Endodermal cell (in vitro differentiated cells): ENCODE results near the gene FAT2. TPM values are rescaled to one million over a fixed set of nuclear protein-coding genes. Genes with fewer than 3 reads are reported as not detected.

ENCODE experiments used
- DNase-seq: peaks from one replicate; pipeline ENCODE4 v3.0.0-alpha.2; 2017
- H3K27ac ChIP-seq: 2 replicates; pipeline ENCODE4 v1.5.1; 2013; ENCODE audit warnings: mild to moderate bottlenecking, low read depth, low read length, moderate library complexity
- H3K27me3 ChIP-seq: 2 replicates; pipeline ENCODE4 v1.6.1; 2013; ENCODE audit warnings: mild to moderate bottlenecking, low read length, moderate library complexity; ENCODE audit not compliant: insufficient read depth, control insufficient read depth, poor library complexity, severe bottlenecking
- H3K36me3 ChIP-seq: 2 replicates; pipeline ENCODE4 v1.7.0; 2013; ENCODE audit warnings: mild to moderate bottlenecking, low read length, moderate library complexity; ENCODE audit not compliant: control insufficient read depth, insufficient read depth
- H3K4me1 ChIP-seq: one replicate; pipeline ENCODE4 v1.7.0; 2013; ENCODE audit warnings: low read length; ENCODE audit not compliant: control insufficient read depth, insufficient read depth
- H3K4me3 ChIP-seq: 2 replicates; pipeline ENCODE4 v1.5.1; 2013; ENCODE audit warnings: mild to moderate bottlenecking, low read length, moderate library complexity
- H3K9ac ChIP-seq: 2 replicates; pipeline ENCODE4 v1.6.1; 2013; ENCODE audit warnings: mild to moderate bottlenecking, low read length, moderate library complexity; ENCODE audit not compliant: poor library complexity, severe bottlenecking; ENCODE audit errors: extremely low read depth
- H3K9me3 ChIP-seq: 2 replicates; pipeline ENCODE4 v1.6.1; 2013; ENCODE audit warnings: mild to moderate bottlenecking, low read length, moderate library complexity; ENCODE audit not compliant: control insufficient read depth
- H3K27ac Mint-ChIP-seq: 2 replicates; pipeline ENCODE4 v1.8.0; 2020; ENCODE audit warnings: mixed read lengths
- H3K27me3 Mint-ChIP-seq: 2 replicates; pipeline ENCODE4 v1.8.0; 2021; ENCODE audit warnings: mild to moderate bottlenecking, mixed read lengths; ENCODE audit not compliant: insufficient read depth
- H3K36me3 Mint-ChIP-seq: 2 replicates; pipeline ENCODE4 v1.8.0; 2020; ENCODE audit warnings: low read depth, mixed read lengths
- H3K4me1 Mint-ChIP-seq: 2 replicates; pipeline ENCODE4 v1.8.0; 2020; ENCODE audit warnings: mixed read lengths
- H3K4me3 Mint-ChIP-seq: 2 replicates; pipeline ENCODE4 v1.8.0; 2020; ENCODE audit warnings: mild to moderate bottlenecking, moderate library complexity, mixed read lengths
- H3K9me3 Mint-ChIP-seq: 2 replicates; pipeline ENCODE4 v1.8.0; 2020; ENCODE audit warnings: mild to moderate bottlenecking, mixed read lengths
- CTCF ChIP-seq: fragments of 200-600 bp; sonication (generic); conservative IDR thresholded peaks from 2 replicates; pipeline ENCODE4 v1.5.0; 2021; ENCODE audit warnings: antibody characterized with exemption, mild to moderate bottlenecking
- WGBS, 2 experiments: methylation state at CpG; one replicate each; pipeline versions ENCODE4 v1.1.5 to v1.1.7; 2013; ENCODE audit warnings: missing lambda C conversion rate in 2 of 2, mixed read lengths in 1 of 2; ENCODE audit not compliant: insufficient coverage in 1 of 2, insufficient read length in 1 of 2; 5-methylcytosine and 5-hydroxymethylcytosine counted together
- total RNA-seq, 2 donors: library from RNA; stranded (reverse); fragmentation: NEBNext Ultra II Directional in 1 of 2; extraction: Animal tissue kit (Norgen Biotek cat#: 25700) in 1 of 2; gene quantifications; 2 replicates in 1 of 2; 3 replicates in 1 of 2; pipeline ENCODE4 v1.2.1, GENCODE V29; 2021

The FAT2 gene
- total RNA-seq, 2 donors from 2014 or later: 0.18 TPM; not detected in 1

GRCh38 chr5:151541571-151541970 is 49.6 kb downstream of the FAT2 start:
- no peak for TF ChIP-seq CTCF
- no peak overlapping the region for H3K4me3 Mint-ChIP-seq
- Histone ChIP-seq H3K27ac (no peak overlapping the region), H3K9ac (no peak overlapping the region), H3K36me3 (no peaks in the 10 kb centered on the region), H3K4me3 (no peak overlapping the region), H3K9me3 (no peaks in the 10 kb centered on the region), H3K4me1 (no peaks in the 10 kb centered on the region), H3K27me3 (no peaks in the 10 kb centered on the region)
- H3K27me3 Mint-ChIP-seq: peaks cover 29% of the 10 kb centered on the region
- H3K4me1 Mint-ChIP-seq: no peaks in the 10 kb centered on the region
- H3K27ac Mint-ChIP-seq: no peak overlapping the region
- H3K36me3 Mint-ChIP-seq: no peaks in the 10 kb centered on the region
- DNase-seq: no peak
- H3K9me3 Mint-ChIP-seq: no peaks in the 10 kb centered on the region
- WGBS, 2 experiments: 93 to 95% methylated on average over 2 of the region's 2 CpGs

Other genes starting within 250 kb of the FAT2 start
- 1 to 10 TPM in 1 of 2 donors, not detected in 1; 1.4 TPM for gene SLC36A2, start 243.8 kb downstream of the FAT2 start, total RNA-seq
- gene SLC36A1, start 143.7 kb downstream of the FAT2 start, total RNA-seq: 10 to 100 TPM; 15.4 to 33.3 TPM
- 100 to 1,000 TPM; 523 to 643 TPM for gene SPARC, start 95.6 kb upstream of the FAT2 start, total RNA-seq
- 100 to 1,000 TPM; 105 to 129 TPM for gene ATOX1, start 167.3 kb upstream of the FAT2 start, total RNA-seq
- gene G3BP1, start 180.6 kb upstream of the FAT2 start, total RNA-seq: 100 to 1,000 TPM; 346 to 376 TPM